Measurements from ENCODE around the gene LAMA2. TPM values are rescaled to one million over a fixed set of nuclear protein-coding genes. Genes with fewer than 3 reads are reported as not detected.

The LAMA2 gene
- total and polyA plus RNA-seq, 2 of the 8 experiments (the other 6 are each of a cell fraction or from before 2014, with no cell fraction given) = 1.3 to 3.8 TPM

- TF ChIP-seq CHD7 (IDR thresholded peaks at IDR 0.05; ENCODE audit: insufficient replicate concordance, low read length) (no peak), SUZ12 (IDR thresholded peaks at IDR 0.05; ENCODE audit: low read length) (no peak), NANOG (IDR thresholded peaks at IDR 0.05; ENCODE audit: insufficient read depth, low read depth, low read length, poor library complexity, severe bottlenecking) (no peak), PHF8 (conservative IDR thresholded peaks at IDR 0.05; ENCODE audit: low read depth, low read length) (no peak), SIN3A (conservative IDR thresholded peaks at IDR 0.05 in 1 of 2, IDR thresholded peaks at IDR 0.05 in 1 of 2; ENCODE audit: low read depth in 1 of 2, low read length in 2 of 2) (no peak), CTBP2 (IDR thresholded peaks at IDR 0.05; ENCODE audit: borderline replicate concordance, insufficient read depth, insufficient read length, low read length) (no peak), MAFK (IDR thresholded peaks at IDR 0.05; ENCODE audit: low read depth, low read length) (no peak), YY1 (IDR thresholded peaks at IDR 0.05; ENCODE audit: low read depth, low read length) (no peak), TEAD4 (IDR thresholded peaks at IDR 0.05; ENCODE audit: low read depth, low read length) (no peak)
These were observed 563.6 kb downstream of the LAMA2 start (continued) for GRCh38 chr6:129446272-129447197.
